ENCODE measurements around the gene POU4F3.
"Not testable (repeated sequence)": the region's sequence is repeated elsewhere in the genome, so short reads cannot be mapped to it uniquely, and the experiment has no call there.

Gene POU4F3, protein sequence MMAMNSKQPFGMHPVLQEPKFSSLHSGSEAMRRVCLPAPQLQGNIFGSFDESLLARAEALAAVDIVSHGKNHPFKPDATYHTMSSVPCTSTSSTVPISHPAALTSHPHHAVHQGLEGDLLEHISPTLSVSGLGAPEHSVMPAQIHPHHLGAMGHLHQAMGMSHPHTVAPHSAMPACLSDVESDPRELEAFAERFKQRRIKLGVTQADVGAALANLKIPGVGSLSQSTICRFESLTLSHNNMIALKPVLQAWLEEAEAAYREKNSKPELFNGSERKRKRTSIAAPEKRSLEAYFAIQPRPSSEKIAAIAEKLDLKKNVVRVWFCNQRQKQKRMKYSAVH

DNA sequence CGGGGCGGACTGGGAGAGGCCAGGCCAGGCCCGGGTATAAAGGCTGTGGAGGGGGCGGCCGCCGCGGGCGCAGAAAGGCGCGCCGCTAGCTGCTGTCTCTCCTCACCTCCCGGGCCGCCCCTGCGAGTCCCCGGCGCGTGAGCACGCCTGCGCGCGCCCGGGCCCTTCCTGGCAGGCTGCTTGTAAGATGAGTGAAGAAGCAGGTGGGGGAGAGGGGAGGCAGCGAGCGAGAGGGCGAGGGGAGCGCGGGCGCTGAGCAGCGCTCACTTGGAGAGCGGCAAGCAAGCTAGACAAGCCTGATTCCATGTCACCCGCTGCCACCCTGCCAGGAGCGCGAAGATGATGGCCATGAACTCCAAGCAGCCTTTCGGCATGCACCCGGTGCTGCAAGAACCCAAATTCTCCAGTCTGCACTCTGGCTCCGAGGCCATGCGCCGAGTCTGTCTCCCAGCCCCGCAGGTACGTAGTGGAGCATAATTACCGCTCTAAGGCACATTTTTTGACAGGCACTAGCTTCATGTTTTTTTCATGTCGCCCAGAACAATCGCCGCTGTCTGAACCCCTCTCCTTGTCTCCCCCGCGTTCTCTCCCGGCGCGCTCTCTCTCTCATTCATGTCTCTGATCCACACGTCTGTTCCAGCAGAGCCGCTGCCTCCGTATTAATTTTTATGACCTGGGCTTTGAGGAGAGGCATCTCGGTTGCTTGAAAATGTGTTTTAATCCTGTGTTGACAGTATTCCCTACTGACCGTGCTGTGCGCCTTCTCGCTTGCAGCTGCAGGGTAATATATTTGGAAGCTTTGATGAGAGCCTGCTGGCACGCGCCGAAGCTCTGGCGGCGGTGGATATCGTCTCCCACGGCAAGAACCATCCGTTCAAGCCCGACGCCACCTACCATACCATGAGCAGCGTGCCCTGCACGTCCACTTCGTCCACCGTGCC, at the start of gene POU4F3:
TSS of gene POU4F3 (plus strand) at position 66 of the 941 bp plus-strand sequence. CDS start at position 340, 274 bp downstream.
- DNase-seq (ENCODE audit: low read depth in 2 of 2): no peak

DNA sequence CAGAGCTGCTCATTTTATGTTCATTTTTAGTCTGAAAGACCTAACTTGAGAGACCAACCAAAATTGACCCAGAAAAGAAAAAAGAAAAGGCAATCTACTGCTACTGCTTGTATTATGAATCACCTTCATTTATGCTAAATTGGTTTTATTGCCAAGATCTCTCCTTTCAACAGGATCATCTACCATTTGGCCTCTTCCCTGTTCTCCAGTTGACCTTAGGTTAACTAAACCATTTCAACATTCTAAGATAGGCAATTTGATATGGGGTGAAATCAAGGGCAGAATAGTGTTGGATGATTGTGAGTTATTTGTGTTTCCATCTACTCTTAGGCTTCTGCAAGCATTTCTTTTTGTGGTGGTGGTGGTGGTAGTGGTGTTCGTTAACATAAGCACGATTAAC, 48.3 kb upstream of the POU4F3 start:
- DNase-seq (ENCODE audit: low read depth in 2 of 2): no peak

DNA sequence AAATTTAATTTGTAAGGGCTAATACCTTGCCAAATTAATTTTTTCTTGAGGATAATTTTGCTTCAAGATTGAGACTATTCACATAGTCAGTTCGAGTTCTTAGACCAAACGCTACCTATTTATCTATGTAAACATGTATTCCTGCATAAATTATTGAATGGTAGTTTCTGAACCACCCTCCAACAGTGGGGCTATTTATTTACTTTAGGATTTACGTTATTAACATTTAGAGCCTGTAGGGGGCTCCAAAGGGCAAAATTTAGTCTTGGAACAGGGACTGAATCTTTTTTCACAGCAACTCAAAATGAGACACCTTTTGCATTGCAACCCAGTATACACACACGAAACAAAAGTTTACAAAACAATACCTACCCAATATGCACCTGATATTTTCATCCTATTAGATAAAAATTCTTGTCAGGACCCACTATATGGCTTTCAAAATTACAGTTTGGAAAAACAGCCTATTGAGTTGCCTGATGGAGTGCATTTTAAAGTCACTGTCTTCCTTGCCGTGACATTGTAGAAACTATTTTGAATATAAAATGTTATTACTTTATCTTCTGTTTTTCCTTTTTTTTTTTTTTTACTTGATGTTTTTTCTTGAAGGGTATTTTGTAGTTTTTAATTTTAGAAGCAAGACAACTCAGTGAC, 47.1 kb upstream of the POU4F3 start:
- DNase-seq (ENCODE audit: low read depth in 2 of 2): no peak

DNA sequence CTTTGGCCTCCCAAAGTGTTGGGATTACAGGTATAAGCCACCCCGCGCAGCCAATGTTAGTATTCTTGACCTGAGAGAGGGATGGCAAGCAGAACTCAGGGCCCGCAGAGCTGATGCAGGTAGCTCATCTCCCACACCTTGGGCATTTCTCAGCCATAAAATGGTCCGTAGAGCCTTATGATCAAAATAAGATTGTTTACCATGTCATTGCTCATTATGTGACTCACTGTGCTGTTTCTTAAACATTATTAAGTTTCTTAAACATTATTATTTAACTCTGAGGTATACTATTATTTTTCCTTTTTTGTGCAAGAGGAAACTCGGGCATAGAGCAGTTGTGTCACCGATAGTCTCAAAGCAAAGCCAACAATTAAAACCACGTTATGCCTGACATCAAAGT, 42.4 kb upstream of the POU4F3 start:
- DNase-seq (ENCODE audit: low read depth in 2 of 2): no peak

DNA sequence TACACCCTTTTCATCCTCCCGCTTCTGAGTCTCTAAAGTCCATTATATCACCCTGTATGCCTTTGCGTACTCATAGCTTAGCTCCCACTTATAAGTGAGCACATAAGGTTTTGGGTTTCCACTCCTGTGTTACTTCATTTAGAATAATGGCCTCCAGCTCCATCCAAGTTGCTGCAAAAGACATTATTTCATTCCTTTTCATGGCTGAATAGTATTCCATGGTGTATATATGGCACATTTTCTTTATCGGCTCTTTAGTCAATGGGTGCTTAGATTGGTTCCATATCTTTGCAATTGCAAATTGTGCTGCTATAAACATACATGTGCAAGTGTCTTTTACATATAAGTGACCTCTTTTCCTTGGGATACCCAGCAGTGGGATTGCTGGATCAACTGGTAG, 39.7 kb upstream of the POU4F3 start:
- not testable (repeated sequence) for DNase-seq (ENCODE audit: low read depth in 2 of 2)

DNA sequence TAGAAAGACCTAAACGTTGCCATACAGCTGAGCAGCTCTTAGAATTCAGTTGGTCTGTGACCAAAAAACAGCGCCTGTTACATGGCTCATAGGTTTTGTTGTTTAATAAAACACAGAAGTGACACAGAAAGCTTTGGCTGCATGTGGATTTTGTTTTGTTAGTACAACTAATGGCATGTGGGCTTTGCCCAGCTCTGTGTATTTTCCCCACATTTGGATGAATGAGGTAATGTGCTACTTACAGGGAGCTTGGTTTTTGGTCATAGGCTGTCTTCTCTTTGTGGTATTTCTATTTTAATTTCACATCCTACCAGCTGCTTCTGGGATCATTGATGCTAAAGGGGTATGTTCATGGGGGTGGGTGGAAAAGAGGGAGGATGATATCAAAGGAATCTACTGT, 37.0 kb upstream of the POU4F3 start:
- no peak for DNase-seq (ENCODE audit: low read depth in 2 of 2)

DNA sequence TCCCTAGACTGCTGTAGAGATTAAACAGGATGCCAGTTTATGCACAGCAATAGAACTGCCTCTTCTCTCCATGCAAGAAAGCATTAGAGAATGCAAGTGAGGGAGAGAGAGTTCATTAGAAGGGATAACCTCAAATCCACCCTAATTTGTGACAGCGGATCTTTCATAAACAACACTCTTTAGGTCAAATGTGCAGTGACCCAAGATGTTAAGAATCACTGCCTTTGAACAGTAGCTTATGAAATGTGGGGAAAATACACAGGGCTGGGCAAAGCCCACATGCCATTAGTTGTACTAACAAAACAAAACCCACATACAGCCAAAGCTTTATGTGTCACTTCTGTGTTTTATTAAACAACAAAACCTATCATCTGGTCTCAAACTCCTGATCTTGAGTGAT, 36.2 kb upstream of the POU4F3 start:
- no peak for DNase-seq (ENCODE audit: low read depth in 2 of 2)

DNA sequence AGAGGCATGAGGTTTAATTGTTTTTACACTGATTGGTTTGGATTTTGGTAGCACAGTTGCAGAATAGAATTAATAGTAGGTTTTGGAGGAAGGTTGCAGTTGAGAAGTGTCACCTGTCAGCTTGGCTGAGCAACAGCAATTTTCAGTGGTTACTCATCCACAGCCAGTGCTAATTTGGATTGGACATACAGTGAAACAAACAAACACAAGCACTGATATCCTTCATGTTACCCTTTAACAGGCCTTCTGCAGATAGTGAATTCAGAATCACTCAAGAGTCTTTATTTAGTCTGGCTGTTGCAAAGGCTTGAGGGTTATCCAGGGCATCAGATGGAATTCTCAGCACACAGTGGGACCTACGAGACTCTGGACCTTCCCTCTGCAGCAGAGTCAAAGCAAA, 31.8 kb upstream of the POU4F3 start:
- no peak for DNase-seq (ENCODE audit: low read depth in 2 of 2)

DNA sequence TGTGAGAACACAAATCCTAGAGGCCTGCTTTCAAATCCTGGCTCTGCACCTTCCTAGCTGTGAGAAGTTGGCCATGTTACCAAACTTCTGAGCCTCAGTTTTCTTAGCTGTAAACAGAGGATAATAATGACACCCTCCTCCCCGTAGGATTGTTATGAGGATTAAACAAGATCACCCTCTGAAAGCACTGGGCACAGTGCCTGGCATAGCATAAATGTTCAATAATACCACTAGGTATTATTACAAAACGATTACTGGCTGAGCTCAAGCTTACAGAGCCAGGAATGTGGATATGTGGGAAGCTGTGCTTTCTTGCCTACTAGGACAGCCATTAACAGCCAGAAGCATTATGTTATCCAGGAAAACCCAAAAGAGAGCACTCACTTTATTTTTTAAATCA, 30.8 kb upstream of the POU4F3 start:
- DNase-seq (ENCODE audit: low read depth in 2 of 2): no peak

DNA sequence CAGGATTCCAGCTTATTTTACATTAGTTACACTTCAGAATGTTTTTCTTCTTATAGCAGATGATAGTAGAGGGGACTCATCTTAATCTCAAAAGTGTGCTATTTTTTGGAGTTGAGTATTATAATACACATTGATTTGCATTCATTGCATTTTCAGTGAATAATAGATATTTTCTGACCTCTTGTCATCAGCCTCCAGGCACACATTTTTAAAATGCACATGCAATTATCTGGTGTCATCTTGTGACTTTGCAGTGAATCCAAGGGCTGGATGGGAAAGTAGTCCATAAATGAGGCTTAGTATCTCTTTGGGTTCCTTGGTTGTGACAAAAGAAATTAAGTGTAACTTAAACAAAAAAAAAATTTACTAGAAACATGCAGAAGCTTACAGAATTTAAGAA, 28.1 kb upstream of the POU4F3 start:
- no peak for DNase-seq (ENCODE audit: low read depth in 2 of 2)

DNA sequence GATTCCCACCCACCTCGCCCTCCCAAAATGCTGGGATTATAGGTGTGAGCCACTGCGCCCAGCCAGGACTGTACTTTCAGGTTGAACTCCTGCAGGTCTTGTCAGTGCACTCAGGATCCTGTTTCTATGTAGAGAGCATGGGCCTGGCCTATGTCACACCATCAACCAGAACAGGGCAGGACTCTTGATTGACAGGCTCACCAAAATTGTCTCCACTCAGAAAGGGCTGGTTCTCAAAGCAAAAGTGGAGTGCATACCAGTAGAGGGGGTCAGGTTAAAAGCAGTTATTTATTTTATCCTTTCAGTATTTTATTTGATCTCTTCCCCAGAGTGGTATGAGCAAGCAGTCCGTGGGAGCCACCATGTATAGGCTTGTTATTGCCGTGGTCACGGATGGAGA, 27.4 kb upstream of the POU4F3 start:
- DNase-seq (ENCODE audit: low read depth in 2 of 2): no peak

DNA sequence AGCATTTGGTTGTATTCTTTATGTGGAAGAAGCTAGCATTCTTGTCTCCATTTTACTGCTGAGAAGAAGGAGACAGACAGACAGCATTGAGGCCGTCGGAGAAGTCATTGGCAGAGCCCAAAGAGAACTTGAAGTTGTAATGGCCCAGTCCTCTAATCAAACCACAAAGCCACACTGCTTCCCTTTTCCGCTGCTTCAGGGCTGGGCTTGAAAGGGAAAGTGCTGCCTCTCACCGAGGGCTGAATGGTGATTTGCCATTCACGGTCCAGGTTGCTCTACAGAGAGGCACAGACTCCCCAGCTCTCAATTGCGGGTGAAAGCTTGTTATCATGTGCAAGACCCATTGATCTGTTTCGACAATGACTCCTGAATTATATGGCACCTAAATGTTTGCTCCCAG, 25.6 kb upstream of the POU4F3 start:
- DNase-seq (ENCODE audit: low read depth in 2 of 2): no peak

DNA sequence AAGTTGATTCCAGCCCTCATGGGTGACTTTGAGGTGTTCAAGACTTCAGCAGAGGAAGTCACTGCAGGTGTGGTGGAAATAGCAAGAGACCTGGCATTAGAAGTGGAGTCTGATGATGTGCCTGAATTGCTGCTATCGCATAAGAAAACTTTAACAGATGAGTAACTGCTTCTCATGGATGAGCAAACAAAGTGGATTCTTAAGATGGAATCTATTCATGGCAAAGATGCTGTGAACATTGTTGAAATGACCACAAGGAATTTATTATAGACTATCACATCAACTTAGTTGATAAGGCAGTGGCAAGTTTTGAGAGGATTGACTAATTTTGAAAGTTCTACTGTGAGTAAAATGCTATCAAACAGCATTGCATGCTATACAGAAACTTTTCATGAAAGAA, 17.1 kb upstream of the POU4F3 start:
- no peak for DNase-seq (ENCODE audit: low read depth in 2 of 2)

DNA sequence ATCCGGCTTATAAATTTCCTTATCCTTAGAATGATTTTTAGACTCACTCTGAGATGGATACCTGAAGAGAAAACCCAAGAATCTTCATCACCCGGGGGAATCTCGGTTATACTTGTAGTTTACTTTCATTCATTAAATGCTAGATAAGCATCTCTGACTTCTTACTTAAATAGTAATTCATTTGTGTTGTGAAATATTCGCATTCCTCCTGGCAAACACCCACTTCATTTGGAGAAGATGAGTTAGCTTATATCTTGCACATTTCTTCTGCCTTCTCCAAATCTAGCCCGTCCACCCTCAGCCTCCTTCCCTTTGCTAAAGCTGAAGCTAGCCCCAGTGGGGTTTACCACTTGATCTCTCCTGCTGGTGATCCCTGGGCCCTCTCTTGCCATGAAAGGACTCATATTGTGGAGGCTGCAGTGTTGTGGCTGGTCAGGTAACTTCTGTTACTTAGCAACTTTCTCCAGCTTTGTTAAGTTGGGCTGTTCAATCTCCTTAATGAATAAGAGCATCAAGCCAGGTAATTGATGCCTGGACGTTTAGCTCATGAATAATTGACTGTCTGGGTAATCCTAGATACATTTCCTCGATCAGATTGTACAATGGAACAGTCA, 11.3 kb upstream of the POU4F3 start:
- no peak for DNase-seq (ENCODE audit: low read depth in 2 of 2)

DNA sequence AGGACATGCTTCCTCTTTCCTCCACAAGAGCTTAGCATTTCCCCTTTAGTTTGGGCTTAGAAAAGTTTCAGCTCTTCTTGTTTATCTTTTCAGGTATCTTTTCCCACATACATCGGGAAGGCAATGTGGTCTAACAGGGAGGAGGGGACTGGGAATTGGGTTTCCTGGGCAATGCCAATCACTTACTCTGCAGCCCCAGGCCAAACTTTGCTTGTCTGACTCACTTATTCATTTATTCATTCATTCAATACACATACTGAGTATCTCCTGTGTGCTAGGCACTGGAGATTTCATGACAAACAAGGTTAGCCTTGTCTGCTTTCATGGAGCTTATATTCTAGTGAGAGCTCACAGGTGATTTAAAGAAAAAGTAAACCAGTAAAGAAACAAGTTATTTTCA, 10.7 kb upstream of the POU4F3 start:
- DNase-seq (ENCODE audit: low read depth in 2 of 2): no peak

DNA sequence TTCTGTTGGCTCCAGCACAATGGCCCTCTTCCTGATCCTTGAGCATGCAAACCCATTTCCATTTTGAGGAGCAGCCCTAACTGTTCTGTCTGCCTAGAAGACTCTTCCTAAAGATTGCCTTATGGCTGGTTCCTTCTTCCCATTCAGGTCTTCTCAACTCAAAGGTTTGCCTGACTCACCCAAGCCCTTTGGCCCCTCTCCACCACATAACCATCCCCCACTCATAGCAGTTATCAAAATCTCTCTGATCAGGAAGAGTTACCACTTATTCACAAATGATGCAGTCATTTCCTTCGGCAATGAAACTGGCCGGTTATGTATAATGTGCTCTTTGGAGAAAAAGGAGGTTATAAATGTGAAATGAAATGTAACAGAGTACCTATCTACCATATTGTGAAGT, 8.9 kb upstream of the POU4F3 start:
- DNase-seq (ENCODE audit: low read depth in 2 of 2): no peak

DNA sequence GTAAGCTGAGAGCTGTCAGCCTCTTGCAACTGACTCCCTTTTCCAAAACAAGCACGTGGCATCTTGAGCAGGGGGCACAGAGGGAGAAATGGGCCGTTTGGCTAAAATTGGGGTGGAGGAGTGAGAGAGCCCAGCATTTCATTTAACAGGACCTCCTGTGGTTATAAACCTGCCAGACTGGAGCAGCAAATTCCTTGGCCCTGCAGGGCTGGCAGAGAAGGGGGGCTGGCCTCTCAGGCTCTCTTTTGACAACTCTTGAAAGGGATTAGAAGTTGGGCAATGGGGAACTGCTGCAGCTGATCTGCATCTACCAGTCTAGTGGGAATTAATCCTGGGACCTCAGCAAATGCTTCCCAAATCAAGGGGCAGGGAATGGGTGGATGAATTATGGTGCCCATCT, 7.2 kb upstream of the POU4F3 start:
- DNase-seq (ENCODE audit: low read depth in 2 of 2): no peak

DNA sequence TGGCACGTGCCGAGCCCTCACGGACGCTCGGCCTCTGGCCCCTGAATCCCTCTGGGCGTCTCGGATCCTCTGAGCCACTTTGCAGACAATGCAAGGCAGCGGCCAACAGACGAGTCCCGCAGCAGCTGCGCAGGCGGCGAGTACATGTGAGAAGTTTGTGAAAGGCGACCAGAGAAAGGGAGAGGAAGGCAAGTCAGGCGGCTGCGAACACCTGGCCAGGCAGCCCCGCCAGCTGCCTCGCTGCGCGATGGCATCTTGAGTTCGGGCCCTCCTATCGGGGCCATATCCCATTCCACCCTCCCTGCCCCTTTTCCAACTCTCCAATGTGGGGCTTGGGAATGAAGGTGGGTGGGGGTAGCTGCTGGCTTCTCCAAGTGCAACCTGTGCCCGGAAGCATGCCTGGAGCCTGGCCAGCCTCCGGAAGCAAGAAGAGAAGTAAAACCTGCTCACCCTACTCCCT, 4.5 kb upstream of the POU4F3 start:
- no peak for DNase-seq (ENCODE audit: low read depth in 2 of 2)

DNA sequence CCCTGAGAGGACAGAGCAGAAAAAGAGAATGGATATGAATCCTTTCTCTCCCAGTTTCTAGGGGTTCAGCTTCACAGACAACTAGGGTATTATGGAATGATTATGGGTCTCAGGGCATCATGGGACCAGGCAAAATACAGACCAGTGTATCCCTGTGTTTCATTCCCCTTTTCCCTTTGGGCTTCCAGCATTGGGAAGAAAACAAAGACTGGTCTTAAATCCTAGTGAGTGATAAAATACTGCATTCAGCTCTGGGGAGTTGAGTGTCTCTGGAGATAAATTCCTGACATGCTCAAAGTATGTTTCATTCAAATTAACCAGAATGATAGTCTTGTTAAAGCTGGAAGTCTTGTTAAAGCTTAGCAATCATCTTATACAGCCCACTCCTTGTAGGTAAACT, 2.4 kb upstream of the POU4F3 start:
- no peak for DNase-seq (ENCODE audit: low read depth in 2 of 2)

DNA sequence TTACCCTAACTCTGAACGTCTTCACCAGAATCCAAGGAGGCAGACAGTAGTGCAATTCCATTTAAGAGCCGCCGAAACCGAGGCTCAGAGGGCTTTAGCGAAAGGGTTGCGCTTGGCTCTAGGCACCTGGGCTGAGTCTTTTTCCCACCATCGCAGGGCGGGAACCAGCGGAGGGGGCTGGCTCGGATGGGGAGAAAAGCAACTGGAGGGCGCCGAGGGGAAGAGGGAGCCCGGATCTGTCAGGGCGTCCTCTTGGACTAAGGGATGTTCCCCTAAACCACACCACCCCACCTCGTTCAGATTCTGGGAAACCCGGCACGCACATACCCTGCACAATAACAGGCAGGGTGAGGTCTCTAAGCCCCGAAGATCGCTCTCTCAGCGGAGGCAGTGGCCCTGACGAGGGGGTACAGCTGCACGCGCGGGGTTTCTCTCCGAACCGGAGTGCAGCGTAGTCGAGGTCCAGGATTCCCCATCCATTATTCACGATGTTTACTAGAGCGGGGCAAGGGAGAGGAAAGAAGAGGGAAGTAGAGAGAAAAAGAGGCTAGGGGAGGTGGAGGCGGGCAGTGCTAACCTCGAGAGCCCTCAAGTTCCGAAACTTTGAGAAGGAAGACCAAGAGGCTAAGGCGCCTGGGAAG, 1.3 kb upstream of the POU4F3 start:
- no peak for DNase-seq (ENCODE audit: low read depth in 2 of 2)

DNA sequence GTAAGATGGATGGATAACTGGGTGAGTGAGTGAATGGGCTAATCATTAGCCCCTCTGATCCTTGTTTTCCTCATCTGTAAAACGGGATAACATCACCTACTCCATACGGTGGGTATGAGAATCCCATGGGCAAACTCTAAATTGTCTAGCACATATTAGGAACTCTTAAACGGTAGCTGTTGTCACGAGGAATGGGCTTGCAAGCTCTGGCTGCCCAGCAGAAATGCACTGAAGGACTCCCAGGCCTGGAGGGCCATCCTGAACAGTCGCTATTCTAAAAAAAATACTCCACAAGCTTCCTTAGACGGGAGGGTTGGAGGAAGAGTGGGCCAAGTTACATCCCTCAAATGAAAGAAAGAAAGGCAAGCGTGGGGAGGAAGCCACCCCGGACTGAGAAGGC, 711 bp upstream of the POU4F3 start:
- DNase-seq (ENCODE audit: low read depth in 2 of 2): no peak

Data from stimulated activated CD8-positive, alpha-beta memory T cell treated with anti-CD3 and anti-CD28 coated beads, Interleukin-7, amount 100 ng/mL, for 4 hours (primary cell).